NB4 (cell line): ENCODE measurements around the gene NELL1.

ENCODE experiments used
- MYC ChIP-seq: IDR thresholded peaks from 2 replicates; pipeline ENCODE4 v1.6.1; 2011; ENCODE audit warnings: low read depth, low read length
- POLR2A ChIP-seq: IDR thresholded peaks from 2 replicates; pipeline ENCODE4 v1.6.1; 2011; ENCODE audit warnings: mild to moderate bottlenecking; ENCODE audit not compliant: insufficient read length; ENCODE audit errors: extremely low read depth
- TF ChIP-seq, protein P1 (sequence below): IDR thresholded peaks from one replicate; pipeline ENCODE4 v1.5.1; 2012; ENCODE audit warnings: low read depth, low read length

DNA sequence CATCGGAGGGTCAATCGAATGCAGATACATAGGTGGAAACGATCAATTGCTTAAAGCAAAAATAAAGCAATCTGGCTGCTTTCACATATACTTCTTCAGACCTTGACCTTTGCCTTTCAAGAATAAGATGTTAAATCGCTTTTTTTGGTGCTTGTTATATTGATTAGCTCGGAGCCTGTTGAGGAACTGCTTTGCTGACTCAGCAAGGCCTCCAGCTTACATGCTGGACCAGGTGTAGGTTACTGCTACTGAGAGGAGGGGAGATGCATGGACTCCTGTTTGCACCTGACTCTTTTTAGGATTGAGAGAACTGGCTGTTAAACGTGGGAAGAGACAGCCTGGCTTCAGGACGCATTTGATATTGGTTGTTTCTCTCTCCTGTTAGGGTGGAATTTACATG is 31.3 kb upstream of the NELL1 start:
- TF ChIP-seq, protein P1, sequence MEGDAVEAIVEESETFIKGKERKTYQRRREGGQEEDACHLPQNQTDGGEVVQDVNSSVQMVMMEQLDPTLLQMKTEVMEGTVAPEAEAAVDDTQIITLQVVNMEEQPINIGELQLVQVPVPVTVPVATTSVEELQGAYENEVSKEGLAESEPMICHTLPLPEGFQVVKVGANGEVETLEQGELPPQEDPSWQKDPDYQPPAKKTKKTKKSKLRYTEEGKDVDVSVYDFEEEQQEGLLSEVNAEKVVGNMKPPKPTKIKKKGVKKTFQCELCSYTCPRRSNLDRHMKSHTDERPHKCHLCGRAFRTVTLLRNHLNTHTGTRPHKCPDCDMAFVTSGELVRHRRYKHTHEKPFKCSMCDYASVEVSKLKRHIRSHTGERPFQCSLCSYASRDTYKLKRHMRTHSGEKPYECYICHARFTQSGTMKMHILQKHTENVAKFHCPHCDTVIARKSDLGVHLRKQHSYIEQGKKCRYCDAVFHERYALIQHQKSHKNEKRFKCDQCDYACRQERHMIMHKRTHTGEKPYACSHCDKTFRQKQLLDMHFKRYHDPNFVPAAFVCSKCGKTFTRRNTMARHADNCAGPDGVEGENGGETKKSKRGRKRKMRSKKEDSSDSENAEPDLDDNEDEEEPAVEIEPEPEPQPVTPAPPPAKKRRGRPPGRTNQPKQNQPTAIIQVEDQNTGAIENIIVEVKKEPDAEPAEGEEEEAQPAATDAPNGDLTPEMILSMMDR: no peak
- TF ChIP-seq POLR2A (no peak), MYC (no peak)
